GM12873 (cell line): ENCODE measurements around the gene RIC3.

Source experiments
- TF ChIP-seq, protein P1 (sequence below): IDR thresholded peaks from 2 replicates; pipeline ENCODE4 v1.5.1; 2012; ENCODE audit warnings: low read depth, mild to moderate bottlenecking, moderate library complexity, low read length, control low read depth; ENCODE audit not compliant: insufficient read depth; ENCODE audit errors: missing control alignments

RIC3 gene

DNA sequence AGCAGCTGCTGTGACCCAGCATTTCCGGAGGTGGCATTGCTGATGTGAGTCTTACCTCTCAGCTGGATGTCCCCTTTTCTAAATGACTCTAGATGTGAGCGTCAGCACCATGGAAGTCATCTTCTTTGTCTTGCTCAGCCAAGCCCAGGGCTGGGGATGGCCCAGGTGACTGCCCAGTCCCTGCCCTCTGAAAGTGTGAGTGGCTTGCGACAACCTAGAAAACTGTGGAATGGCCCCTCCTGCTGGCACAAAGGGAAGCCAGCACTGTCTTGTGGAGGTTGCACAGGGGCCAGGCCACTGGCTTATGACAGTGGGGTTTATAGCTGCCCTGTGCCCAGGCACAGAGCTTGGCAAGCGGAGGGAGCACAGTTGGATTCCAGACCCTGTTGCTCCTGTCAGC is 81.6 kb downstream of the RIC3 start:
- TF ChIP-seq, protein P1, sequence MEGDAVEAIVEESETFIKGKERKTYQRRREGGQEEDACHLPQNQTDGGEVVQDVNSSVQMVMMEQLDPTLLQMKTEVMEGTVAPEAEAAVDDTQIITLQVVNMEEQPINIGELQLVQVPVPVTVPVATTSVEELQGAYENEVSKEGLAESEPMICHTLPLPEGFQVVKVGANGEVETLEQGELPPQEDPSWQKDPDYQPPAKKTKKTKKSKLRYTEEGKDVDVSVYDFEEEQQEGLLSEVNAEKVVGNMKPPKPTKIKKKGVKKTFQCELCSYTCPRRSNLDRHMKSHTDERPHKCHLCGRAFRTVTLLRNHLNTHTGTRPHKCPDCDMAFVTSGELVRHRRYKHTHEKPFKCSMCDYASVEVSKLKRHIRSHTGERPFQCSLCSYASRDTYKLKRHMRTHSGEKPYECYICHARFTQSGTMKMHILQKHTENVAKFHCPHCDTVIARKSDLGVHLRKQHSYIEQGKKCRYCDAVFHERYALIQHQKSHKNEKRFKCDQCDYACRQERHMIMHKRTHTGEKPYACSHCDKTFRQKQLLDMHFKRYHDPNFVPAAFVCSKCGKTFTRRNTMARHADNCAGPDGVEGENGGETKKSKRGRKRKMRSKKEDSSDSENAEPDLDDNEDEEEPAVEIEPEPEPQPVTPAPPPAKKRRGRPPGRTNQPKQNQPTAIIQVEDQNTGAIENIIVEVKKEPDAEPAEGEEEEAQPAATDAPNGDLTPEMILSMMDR, result peak; percentile 22

DNA sequence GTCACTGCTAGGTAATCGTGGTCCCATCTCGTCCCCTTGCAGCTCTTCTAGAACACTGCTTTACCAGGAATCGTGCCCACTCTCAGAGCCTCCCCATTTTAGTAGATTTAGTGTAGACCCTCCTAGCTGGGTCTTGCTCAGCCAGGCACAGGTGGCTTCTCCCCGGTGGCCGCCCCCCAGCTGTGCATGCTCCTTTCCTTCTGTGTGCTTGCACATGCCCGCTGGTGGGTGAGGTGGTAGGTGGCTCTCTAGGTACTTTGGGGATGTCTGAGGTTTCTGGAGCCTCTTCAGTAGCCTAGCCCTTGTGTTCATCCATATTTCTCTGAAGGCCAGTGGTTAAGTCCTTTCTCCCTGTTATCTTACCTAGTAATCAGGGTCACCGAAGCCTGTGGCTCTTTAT is 82.3 kb downstream of the RIC3 start:
- TF ChIP-seq, protein P1, result no peak

DNA sequence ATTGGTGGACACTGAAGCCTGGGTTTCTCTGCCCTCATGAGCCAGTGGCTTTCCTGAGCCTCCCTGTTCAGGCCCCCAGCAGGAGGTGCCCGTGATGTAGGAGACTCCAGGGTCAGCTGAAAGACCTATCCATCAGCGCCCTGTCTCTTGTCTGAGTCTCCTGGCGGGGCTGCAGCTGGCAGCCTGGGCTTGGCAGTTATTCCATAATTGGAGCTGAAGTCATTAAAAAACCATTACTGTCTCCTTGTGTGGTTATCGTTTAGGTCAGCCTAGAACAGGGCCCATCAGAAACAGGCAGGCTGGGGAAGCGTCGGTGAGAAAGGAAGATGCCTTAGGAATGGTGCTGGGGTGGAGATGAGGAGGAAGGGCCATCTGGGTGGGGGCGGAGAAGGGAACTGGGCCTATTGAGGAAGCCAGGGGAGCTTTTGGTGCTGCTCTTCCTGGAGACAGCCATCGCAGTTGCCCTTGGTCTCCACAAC is 82.8 kb downstream of the RIC3 start:
- TF ChIP-seq, protein P1, result no peak

DNA sequence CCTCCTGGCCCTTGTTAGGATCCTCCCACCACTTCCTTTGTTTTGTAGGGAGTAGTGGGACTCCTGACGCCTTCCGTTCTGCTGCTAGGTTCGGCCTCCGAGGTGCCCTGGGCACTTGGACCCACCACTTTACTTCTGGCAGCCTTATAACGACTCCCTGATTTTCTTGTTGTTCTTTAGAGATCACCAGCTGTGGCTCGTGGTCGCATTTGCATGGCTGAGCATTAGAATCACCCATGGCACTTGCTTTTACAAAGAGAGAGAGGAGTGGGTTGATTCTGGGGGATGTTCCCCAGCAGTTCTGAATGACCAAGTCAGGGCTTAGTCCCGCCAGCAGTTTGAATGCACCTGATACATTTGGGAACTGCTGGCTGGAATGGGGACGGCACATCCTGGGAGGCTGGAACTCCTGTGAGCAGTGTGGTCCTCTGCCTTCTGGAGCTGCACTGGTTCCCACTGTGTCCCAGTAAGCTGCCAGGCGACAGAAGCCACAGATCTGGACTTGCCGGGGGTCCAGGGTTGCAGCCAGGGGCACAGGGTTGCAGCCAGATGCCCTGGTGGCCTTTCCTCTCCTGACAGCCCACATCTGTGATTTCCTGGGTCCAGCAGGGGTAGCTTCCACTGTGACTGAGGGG is 83.7 kb downstream of the RIC3 start:
- TF ChIP-seq, protein P1, result no peak

DNA sequence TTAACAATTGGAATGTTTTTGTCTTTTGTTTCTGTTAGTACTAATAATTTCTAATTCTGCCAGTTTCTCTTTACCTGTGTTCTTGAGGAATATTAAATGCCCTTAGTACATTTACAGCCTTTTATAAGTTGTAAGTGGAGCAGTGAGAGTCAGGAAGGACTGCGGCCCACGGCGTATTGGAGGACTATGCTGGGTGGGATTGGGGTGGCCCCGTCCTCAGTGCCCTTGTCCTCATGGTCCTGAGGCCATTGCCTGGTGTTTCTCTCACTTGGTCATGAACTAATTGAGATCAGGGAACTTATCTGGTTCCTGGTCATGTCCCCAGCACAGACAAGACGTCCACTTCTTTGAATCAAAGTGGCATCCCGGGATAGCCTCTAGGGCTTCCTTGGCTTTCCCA is 84.5 kb downstream of the RIC3 start:
- TF ChIP-seq, protein P1, result no peak

DNA sequence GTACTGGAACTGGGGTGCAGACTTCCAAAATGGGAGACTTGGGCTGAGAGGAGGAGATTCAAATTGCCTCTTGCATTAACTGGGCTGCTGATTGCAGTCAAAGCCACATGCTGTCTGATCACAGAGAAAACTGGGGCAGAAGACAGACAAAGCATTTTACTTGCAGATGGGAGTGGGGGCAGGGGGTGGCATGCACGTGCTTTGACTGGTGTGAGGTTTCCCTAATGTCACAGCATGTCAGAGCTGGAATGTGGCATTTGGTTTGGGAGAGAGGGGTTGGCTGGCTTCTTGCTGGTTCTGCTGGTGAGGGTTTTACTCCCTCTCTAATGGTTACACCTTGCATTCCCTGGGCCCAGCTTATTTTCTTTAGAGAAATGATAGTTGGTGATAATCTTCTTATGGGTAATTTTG is 84.9 kb downstream of the RIC3 start:
- TF ChIP-seq, protein P1, result no peak

DNA sequence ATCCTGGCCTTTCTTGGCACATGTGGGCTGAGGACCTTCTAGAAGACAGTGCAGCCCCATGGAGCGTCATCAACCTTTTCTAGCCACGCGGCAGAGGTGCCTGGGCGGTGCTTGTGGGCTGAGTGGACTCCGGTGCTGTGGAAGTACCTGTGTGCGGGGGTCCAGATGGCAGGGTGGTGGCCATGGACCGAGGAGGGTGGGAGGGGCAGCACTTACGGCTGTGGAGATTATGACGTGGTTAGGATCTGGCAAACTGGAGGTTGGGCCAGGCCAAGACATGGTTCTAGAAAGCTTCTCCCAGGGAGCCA is 85.8 kb downstream of the RIC3 start:
- TF ChIP-seq, protein P1, result no peak
